Prostate gland (tissue), 2 donors: ENCODE results near the gene CDH22.

Experiments used
- CTCF ChIP-seq, 4 experiments: fragments of 200-600 bp in 2 of 4; fragments of 450-650 bp in 2 of 4; sonication (generic) in 2 of 4; IDR thresholded peaks; 1 replicate in 3 of 4; 2 replicates in 1 of 4; pipeline ENCODE4 v1.5.1; 2016 to 2019; ENCODE audit warnings: antibody characterized with exemption in 4 of 4, mild to moderate bottlenecking in 2 of 4, moderate library complexity in 2 of 4
- POLR2A ChIP-seq: fragments of 450-650 bp; IDR thresholded peaks from one replicate; pipeline ENCODE4 v1.6.1; 2016; ENCODE audit warnings: antibody characterized with exemption, mild to moderate bottlenecking
- POLR2AphosphoS5 ChIP-seq: sonication (generic); formaldehyde crosslinking; IDR thresholded peaks from one replicate; pipeline ENCODE4 v1.6.1; 2017; ENCODE audit warnings: antibody characterized with exemption

- TF ChIP-seq CTCF (IDR thresholded peaks at IDR 0.05) (no peak), POLR2AphosphoS5 (no peak), POLR2A (no peak)
Measured at GRCh38 chr20:46137816-46138215, 170.5 kb downstream of the CDH22 start.
